ENCODE results near the gene GOSR1.
A peak's percentile ranks its signal among the peaks of the same experiment; 100 is the strongest.

Gene GOSR1

DNA sequence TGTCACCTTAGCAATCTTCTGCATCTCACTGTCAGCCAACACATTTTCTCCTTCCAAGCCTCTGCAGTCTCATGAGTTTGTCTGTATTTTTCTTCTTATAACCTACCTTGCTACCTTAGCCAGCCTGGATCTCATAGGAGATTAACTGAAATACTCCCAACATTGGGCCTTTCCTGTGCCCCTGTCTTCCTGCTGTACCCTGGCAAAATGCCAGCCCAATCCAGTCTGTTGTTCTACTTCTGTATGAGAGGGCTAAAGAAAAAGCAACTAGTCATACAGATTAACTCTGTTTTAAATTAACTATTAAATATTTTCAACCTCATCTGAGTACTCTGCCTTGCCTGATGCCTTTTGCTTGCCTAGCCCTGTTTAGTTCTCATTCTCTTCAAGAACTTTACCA is 18.4 kb downstream of the GOSR1 start:
- Histone ChIP-seq H3K27me3 (replicated peaks in 2 of 5; ENCODE audit: control insufficient read depth in 4 of 5, insufficient read depth in 5 of 5, low read length in 4 of 5) (no peaks in the 10 kb centered on the region), H3K36me3 (ENCODE audit: control insufficient read depth in 4 of 4, insufficient read depth in 4 of 4, low read length in 3 of 4) (peaks cover 21 to 77% (median 43%) of the 10 kb centered on the region in 4 experiments), H3K9me3 (ENCODE audit: control extremely low read depth in 1 of 5, control insufficient read depth in 4 of 5, insufficient read depth in 2 of 5, low read depth in 1 of 5, low read length in 4 of 5) (no peaks in the 10 kb centered on the region), H3K27ac (ENCODE audit: insufficient read depth in 1 of 2, low read depth in 1 of 2, low read length in 2 of 2, poor library complexity in 1 of 2, severe bottlenecking in 2 of 2) (no peak overlapping the region), H3K4me1 (ENCODE audit: control extremely low read depth in 1 of 4, control insufficient read depth in 4 of 4, insufficient read depth in 4 of 4, low read length in 3 of 4) (no peaks in the 10 kb centered on the region), H3K4me3 (ENCODE audit: control insufficient read depth in 1 of 7, extremely low read depth in 1 of 7, insufficient read depth in 4 of 7, low read depth in 2 of 7, low read length in 6 of 7) (no peak overlapping the region)
- ChIA-PET CTCF (no interaction called here), POLR2A (no interaction called here)
- peak in 1 of 3 donors; percentile 9 for DNase-seq

DNA sequence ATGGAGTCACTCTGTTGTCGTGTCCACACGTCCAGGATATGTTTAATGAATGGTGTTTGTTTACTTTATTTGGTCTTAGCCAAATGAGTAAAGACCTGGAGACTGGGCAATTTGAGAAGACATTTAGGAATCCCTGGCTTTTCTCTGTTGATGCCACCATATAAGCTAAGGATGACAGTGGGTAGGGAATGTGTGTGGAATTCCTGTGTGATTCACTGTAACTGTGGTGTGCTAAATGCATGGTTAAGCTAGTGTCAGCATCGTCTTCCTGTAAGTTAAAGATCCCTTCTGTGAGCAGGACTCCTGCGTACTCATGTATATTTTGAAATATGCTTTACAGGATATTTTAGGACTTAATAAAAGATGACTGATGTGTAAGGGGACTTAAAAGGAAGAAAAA is 26.4 kb downstream of the GOSR1 start:
- H3K4me3 ChIP-seq (ENCODE audit: control insufficient read depth in 1 of 7, extremely low read depth in 1 of 7, insufficient read depth in 4 of 7, low read depth in 2 of 7, low read length in 6 of 7), result no peak overlapping the region
- H3K36me3 ChIP-seq (ENCODE audit: control insufficient read depth in 4 of 4, insufficient read depth in 4 of 4, low read length in 3 of 4), result peaks cover 7 to 62% (median 25%) of the 10 kb centered on the region in 4 experiments
- no peak for DNase-seq
- no peaks in the 10 kb centered on the region for H3K9me3 ChIP-seq (ENCODE audit: control extremely low read depth in 1 of 5, control insufficient read depth in 4 of 5, insufficient read depth in 2 of 5, low read depth in 1 of 5, low read length in 4 of 5)
- H3K27ac ChIP-seq (ENCODE audit: insufficient read depth in 1 of 2, low read depth in 1 of 2, low read length in 2 of 2, poor library complexity in 1 of 2, severe bottlenecking in 2 of 2), result no peak overlapping the region
- WGBS (ENCODE audit: insufficient coverage), result 100% methylated on average over 4 of the region's 4 CpGs
- CTCF ChIA-PET, result interaction anchor here (1.4 kb wide), 1 partner anchor 31 kb away, joined by 4 read pairs; no protein-coding TSS in a partner anchor
- POLR2A ChIA-PET, result no interaction called here
- no peaks in the 10 kb centered on the region for H3K27me3 ChIP-seq (replicated peaks in 2 of 5; ENCODE audit: control insufficient read depth in 4 of 5, insufficient read depth in 5 of 5, low read length in 4 of 5)
- no peaks in the 10 kb centered on the region for H3K4me1 ChIP-seq (ENCODE audit: control extremely low read depth in 1 of 4, control insufficient read depth in 4 of 4, insufficient read depth in 4 of 4, low read length in 3 of 4)

DNA sequence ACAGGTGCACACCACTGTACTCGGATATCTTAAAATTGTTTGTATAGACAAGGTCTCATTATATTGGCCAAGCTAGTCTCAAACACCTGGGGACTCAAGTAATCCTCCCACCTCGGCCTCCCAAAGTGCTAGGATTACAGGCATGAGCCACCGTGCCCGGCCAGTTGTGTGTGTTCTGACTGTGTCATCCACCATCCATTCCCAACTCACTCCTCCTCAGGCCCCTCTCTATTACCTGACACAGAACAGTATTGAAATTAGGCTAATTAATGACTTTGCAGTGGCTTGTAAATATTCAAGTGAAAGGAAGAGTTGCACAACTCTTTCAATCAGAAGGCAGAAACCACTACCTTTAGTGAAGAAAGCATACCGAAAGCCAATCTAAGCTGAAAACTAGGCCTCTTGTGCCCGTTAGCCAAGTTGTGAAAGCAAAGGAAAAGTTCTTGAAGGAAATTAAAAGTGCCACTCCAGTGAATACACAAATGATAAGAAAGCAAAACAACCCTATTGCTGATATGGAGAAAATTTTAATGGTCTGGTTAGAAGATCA is 28.7 kb downstream of the GOSR1 start:
- Histone ChIP-seq H3K4me3 (ENCODE audit: control insufficient read depth in 1 of 7, extremely low read depth in 1 of 7, insufficient read depth in 4 of 7, low read depth in 2 of 7, low read length in 6 of 7) (no peak overlapping the region), H3K27ac (ENCODE audit: insufficient read depth in 1 of 2, low read depth in 1 of 2, low read length in 2 of 2, poor library complexity in 1 of 2, severe bottlenecking in 2 of 2) (no peak overlapping the region), H3K9me3 (ENCODE audit: control extremely low read depth in 1 of 5, control insufficient read depth in 4 of 5, insufficient read depth in 2 of 5, low read depth in 1 of 5, low read length in 4 of 5) (no peaks in the 10 kb centered on the region), H3K27me3 (replicated peaks in 2 of 5; ENCODE audit: control insufficient read depth in 4 of 5, insufficient read depth in 5 of 5, low read length in 4 of 5) (no peaks in the 10 kb centered on the region), H3K36me3 (ENCODE audit: control insufficient read depth in 4 of 4, insufficient read depth in 4 of 4, low read length in 3 of 4) (peaks cover 6 to 48% (median 24%) of the 10 kb centered on the region in 4 experiments), H3K4me1 (ENCODE audit: control extremely low read depth in 1 of 4, control insufficient read depth in 4 of 4, insufficient read depth in 4 of 4, low read length in 3 of 4) (no peaks in the 10 kb centered on the region)
- WGBS (ENCODE audit: insufficient coverage), result 100% methylated on average over 4 of the region's 6 CpGs
- no peak for DNase-seq
- POLR2A ChIA-PET, result no interaction called here
- CTCF ChIA-PET, result interaction anchor here (1.3 kb wide), 1 partner anchor 28 kb away, joined by 4 read pairs; the partner anchor contains the start of gene GOSR1

DNA sequence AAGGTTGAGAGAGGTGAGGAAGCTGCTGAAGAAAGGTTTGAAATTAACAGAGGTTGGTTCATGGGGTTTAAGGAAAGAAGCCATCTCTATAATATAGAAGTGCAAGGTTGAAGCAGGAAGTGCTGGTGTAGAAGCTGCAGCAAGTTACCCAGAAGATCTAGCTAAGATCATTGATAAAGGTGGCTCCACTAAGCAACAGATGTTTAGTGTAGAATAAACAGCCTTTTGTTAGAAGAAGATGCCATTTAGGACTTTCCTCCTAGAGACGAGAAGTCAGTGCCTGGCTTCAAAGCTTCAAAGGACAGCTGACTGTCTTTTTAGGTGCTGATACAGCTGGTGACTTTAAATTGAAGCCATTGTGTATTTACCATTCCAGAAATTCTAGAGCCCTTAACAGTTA is 29.3 kb downstream of the GOSR1 start:
- Histone ChIP-seq H3K27me3 (replicated peaks in 2 of 5; ENCODE audit: control insufficient read depth in 4 of 5, insufficient read depth in 5 of 5, low read length in 4 of 5) (no peaks in the 10 kb centered on the region), H3K4me3 (ENCODE audit: control insufficient read depth in 1 of 7, extremely low read depth in 1 of 7, insufficient read depth in 4 of 7, low read depth in 2 of 7, low read length in 6 of 7) (no peak overlapping the region), H3K36me3 (ENCODE audit: control insufficient read depth in 4 of 4, insufficient read depth in 4 of 4, low read length in 3 of 4) (peaks cover 6 to 45% (median 20%) of the 10 kb centered on the region in 4 experiments), H3K27ac (ENCODE audit: insufficient read depth in 1 of 2, low read depth in 1 of 2, low read length in 2 of 2, poor library complexity in 1 of 2, severe bottlenecking in 2 of 2) (no peak overlapping the region), H3K4me1 (ENCODE audit: control extremely low read depth in 1 of 4, control insufficient read depth in 4 of 4, insufficient read depth in 4 of 4, low read length in 3 of 4) (no peaks in the 10 kb centered on the region), H3K9me3 (ENCODE audit: control extremely low read depth in 1 of 5, control insufficient read depth in 4 of 5, insufficient read depth in 2 of 5, low read depth in 1 of 5, low read length in 4 of 5) (no peaks in the 10 kb centered on the region)
- ChIA-PET CTCF (interaction anchor here (0.7 to 1.3 kb wide), 2 partner anchors 29 to 221 kb away, joined by 3 to 4 read pairs; partner anchors contain the start of gene GOSR1), POLR2A (no interaction called here)
- WGBS (ENCODE audit: insufficient coverage), result 100% methylated on average over 1 of the region's 1 CpG
- no peak for DNase-seq

DNA sequence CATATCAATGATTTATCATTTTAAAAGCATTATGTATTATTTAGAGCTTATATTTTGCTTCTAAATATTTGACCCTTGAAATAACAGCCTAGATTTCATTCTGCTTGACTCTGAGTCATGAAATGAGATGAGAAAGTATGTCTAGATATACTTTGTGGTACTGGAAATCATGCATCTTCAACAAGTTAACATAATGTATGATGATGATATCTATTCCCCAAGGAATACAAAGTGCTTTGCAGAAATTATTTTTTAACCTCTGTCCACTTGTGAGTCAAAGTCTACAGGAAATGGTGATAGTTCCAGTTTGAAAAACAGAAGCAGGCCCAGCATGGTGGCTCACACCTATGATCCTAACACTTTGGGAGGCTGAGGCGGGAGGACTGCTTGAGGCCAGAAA is 36.1 kb downstream of the GOSR1 start:
- ChIA-PET CTCF (no interaction called here), POLR2A (no interaction called here)
- H3K27ac ChIP-seq (ENCODE audit: insufficient read depth in 1 of 2, low read depth in 1 of 2, low read length in 2 of 2, poor library complexity in 1 of 2, severe bottlenecking in 2 of 2), result no peak overlapping the region
- no peaks in the 10 kb centered on the region for H3K9me3 ChIP-seq (ENCODE audit: control extremely low read depth in 1 of 5, control insufficient read depth in 4 of 5, insufficient read depth in 2 of 5, low read depth in 1 of 5, low read length in 4 of 5)
- no peaks in the 10 kb centered on the region for H3K4me1 ChIP-seq (ENCODE audit: control extremely low read depth in 1 of 4, control insufficient read depth in 4 of 4, insufficient read depth in 4 of 4, low read length in 3 of 4)
- no peaks in the 10 kb centered on the region for H3K27me3 ChIP-seq (replicated peaks in 2 of 5; ENCODE audit: control insufficient read depth in 4 of 5, insufficient read depth in 5 of 5, low read length in 4 of 5)
- peaks cover 14 to 29% (median 18%) of the 10 kb centered on the region in 4 experiments for H3K36me3 ChIP-seq (ENCODE audit: control insufficient read depth in 4 of 4, insufficient read depth in 4 of 4, low read length in 3 of 4)
- DNase-seq, result no peak
- no peak overlapping the region for H3K4me3 ChIP-seq (ENCODE audit: control insufficient read depth in 1 of 7, extremely low read depth in 1 of 7, insufficient read depth in 4 of 7, low read depth in 2 of 7, low read length in 6 of 7)
- 100% methylated on average over 1 of the region's 1 CpG for WGBS (ENCODE audit: insufficient coverage)

DNA sequence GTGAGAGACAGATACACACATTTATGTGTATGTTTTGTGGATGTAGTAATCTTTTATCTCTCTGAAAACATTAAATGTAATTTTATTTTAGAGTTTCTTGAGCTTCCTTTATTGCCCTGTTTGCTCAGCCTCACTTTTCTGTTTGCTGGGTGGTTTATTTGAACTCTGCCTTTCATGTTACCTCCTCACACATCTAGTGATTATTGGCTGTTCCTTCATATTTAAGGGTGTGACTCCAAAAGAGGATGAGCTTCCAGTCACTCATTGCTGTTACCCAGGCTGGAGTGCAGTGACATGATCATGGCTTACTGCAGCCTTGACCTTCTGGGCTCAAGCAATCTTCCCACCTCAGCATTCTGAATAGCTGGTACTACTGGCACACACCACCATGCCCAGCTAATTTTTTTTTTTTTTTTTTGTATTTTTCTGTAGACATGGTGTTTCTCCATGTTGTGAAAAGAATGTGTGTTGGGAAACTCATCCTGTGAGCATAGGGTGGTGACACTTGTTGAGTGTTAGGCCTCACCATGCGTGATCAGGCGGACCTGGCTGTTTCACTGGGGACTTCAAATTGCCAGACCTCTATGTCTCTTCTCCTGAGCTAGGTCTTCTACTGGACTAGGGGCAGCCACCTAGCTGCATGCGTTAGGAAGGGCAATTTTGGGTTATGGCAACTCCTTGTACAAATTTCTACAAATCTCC is 37.8 kb downstream of the GOSR1 start:
- Histone ChIP-seq H3K9me3 (ENCODE audit: control extremely low read depth in 1 of 5, control insufficient read depth in 4 of 5, insufficient read depth in 2 of 5, low read depth in 1 of 5, low read length in 4 of 5) (no peaks in the 10 kb centered on the region), H3K4me1 (ENCODE audit: control extremely low read depth in 1 of 4, control insufficient read depth in 4 of 4, insufficient read depth in 4 of 4, low read length in 3 of 4) (peaks cover 0 to 2% (median 0%) of the 10 kb centered on the region in 4 experiments), H3K36me3 (ENCODE audit: control insufficient read depth in 4 of 4, insufficient read depth in 4 of 4, low read length in 3 of 4) (peaks cover 11 to 38% (median 24%) of the 10 kb centered on the region in 4 experiments), H3K27me3 (replicated peaks in 2 of 5; ENCODE audit: control insufficient read depth in 4 of 5, insufficient read depth in 5 of 5, low read length in 4 of 5) (no peaks in the 10 kb centered on the region), H3K4me3 (ENCODE audit: control insufficient read depth in 1 of 7, extremely low read depth in 1 of 7, insufficient read depth in 4 of 7, low read depth in 2 of 7, low read length in 6 of 7) (no peak overlapping the region), H3K27ac (ENCODE audit: insufficient read depth in 1 of 2, low read depth in 1 of 2, low read length in 2 of 2, poor library complexity in 1 of 2, severe bottlenecking in 2 of 2) (no peak overlapping the region)
- no peak for DNase-seq
- CTCF ChIA-PET, result interaction anchor here (0.7 to 1.2 kb wide), 3 partner anchors 11 to 39 kb away, joined by 3 to 4 read pairs (median 3); no protein-coding TSS in a partner anchor
- WGBS (ENCODE audit: insufficient coverage), result 93% methylated on average over 3 of the region's 3 CpGs
- POLR2A ChIA-PET, result interaction anchor here (0.6 kb wide), 1 partner anchor 13 kb away, joined by 6 read pairs; no protein-coding TSS in a partner anchor

DNA sequence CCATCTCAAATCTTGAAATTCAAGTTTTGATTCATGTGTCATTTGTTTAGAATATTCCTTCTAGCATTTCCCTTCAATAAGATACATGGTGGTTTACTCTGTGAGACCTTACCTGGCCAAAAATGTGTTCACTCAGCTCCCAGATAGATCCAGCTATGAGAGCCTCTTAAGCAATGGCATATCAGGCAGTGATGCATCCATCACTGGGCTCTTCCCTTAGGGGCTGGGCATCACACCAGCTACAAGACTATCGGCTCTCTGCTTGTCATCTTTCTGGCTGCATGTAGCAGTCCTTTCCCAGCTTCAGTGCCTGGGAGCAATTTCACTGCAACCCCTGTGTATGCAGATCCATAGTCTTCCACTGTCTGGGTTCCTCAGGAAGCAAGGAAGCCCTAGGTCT is 40.6 kb downstream of the GOSR1 start:
- POLR2A ChIA-PET, result no interaction called here
- no peak for DNase-seq
- Histone ChIP-seq H3K27ac (ENCODE audit: insufficient read depth in 1 of 2, low read depth in 1 of 2, low read length in 2 of 2, poor library complexity in 1 of 2, severe bottlenecking in 2 of 2) (no peak overlapping the region), H3K4me1 (ENCODE audit: control extremely low read depth in 1 of 4, control insufficient read depth in 4 of 4, insufficient read depth in 4 of 4, low read length in 3 of 4) (peaks cover 0 to 2% (median 0%) of the 10 kb centered on the region in 4 experiments), H3K27me3 (replicated peaks in 2 of 5; ENCODE audit: control insufficient read depth in 4 of 5, insufficient read depth in 5 of 5, low read length in 4 of 5) (no peaks in the 10 kb centered on the region), H3K36me3 (ENCODE audit: control insufficient read depth in 4 of 4, insufficient read depth in 4 of 4, low read length in 3 of 4) (peaks cover 15 to 60% (median 39%) of the 10 kb centered on the region in 4 experiments), H3K4me3 (ENCODE audit: control insufficient read depth in 1 of 7, extremely low read depth in 1 of 7, insufficient read depth in 4 of 7, low read depth in 2 of 7, low read length in 6 of 7) (no peak overlapping the region), H3K9me3 (ENCODE audit: control extremely low read depth in 1 of 5, control insufficient read depth in 4 of 5, insufficient read depth in 2 of 5, low read depth in 1 of 5, low read length in 4 of 5) (no peaks in the 10 kb centered on the region)
- 90% methylated on average over 1 of the region's 1 CpG for WGBS (ENCODE audit: insufficient coverage)
- CTCF ChIA-PET, result no interaction called here
